Transverse colon (tissue), 4 donors: Measurements from ENCODE around the gene PTPN2.

Source experiments
- CTCF ChIP-seq, 5 experiments: fragments of 200-600 bp in 3 of 5; fragments of 450-650 bp in 2 of 5; sonication (generic) in 3 of 5; IDR thresholded peaks; 1 replicate in 2 of 5; 2 replicates in 3 of 5; pipeline ENCODE4 v1.5.1; 2016 to 2017; ENCODE audit warnings: antibody characterized with exemption in 5 of 5, inconsistent platforms in 3 of 5, mild to moderate bottlenecking in 2 of 5, moderate library complexity in 1 of 5
- EP300 ChIP-seq: sonication (generic); formaldehyde crosslinking; IDR thresholded peaks from one replicate; pipeline ENCODE4 v1.6.1; 2017; ENCODE audit warnings: antibody characterized with exemption, low read depth
- POLR2A ChIP-seq: fragments of 450-650 bp; IDR thresholded peaks from one replicate; pipeline ENCODE4 v1.6.1; 2016; ENCODE audit warnings: antibody characterized with exemption, mild to moderate bottlenecking, moderate library complexity
- POLR2AphosphoS5 ChIP-seq, 3 donors: sonication (generic); formaldehyde crosslinking; IDR thresholded peaks; one replicate each; pipeline ENCODE4 v1.6.1; 2016; ENCODE audit warnings: antibody characterized with exemption in 3 of 3

GRCh38 chr18:12842459-12843380 is 41.3 kb downstream of the PTPN2 start:
- TF ChIP-seq CTCF (IDR thresholded peaks at IDR 0.05) (no peak), POLR2AphosphoS5 (IDR thresholded peaks at IDR 0.05) (no peak), POLR2A (no peak), EP300 (no peak)
